Measurements from ENCODE around the gene TLE5.
"Not testable (repeated sequence)": the region's sequence is repeated elsewhere in the genome, so short reads cannot be mapped to it uniquely, and the experiment has no call there.

DNA sequence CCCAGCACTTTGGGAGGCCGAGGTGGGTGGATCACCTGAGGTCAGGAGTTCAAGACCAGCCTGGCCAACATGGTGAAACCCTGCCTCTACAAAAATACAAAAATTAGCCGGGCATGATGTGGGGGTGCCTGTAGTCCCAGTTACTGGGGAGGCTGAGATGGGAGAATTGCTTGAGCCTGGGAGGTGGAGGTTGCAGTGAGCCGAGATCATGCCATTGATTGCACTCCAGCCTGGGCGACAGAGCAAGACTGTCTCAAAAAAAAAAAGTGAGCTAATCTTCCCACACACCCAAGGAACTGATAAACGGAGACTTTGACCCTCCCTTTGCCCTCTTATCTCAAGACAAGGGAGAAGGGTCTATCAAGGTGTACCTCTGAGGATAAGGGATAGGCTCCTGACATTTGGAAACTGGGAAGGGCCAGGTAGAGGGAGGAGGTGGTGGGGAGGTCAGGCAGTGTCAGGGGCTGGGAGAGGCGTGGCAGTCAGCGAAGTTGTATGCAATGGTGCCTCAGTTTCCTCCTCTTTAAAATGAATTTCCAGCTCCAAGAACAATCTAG, 27.1 kb upstream of the TLE5 start:
- not testable (repeated sequence) for TF ChIP-seq CTCF, POLR2AphosphoS5 (IDR thresholded peaks at IDR 0.05)

Measured in gastroesophageal sphincter (tissue), 3 donors.